IMR-90 (cell line): ENCODE results near the gene ODAD2. TPM values are rescaled to one million over a fixed set of nuclear protein-coding genes. Genes with fewer than 3 reads are reported as not detected.

ENCODE experiments used
- ATAC-seq: fragments of 200-7000 bp; cut with Tn5 transposase; 2 replicates; pipeline ENCODE4 v1.9.1; 2020; ENCODE audit warnings: low read depth, mild to moderate bottlenecking, moderate library complexity
- BruUV-seq: library from RNA; stranded (reverse); fragments of 400-500 nt; replicated peaks from 2 replicates; lab custom pipeline; 2021; lab: Mats Ljungman, UMichigan
- CTCF ChIA-PET: fragments of 300-600 bp; formaldehyde crosslinking; extraction: SDS; loops from one replicate; lab custom pipeline; 2021; ENCODE audit warnings: antibody characterized with exemption; lab: Yijun Ruan, JAX
- POLR2A ChIA-PET: fragments of 300-600 bp; sonication (Branson Sonifier 250); formaldehyde crosslinking; loops from one replicate; lab custom pipeline; 2022; ENCODE audit warnings: antibody characterized with exemption; ENCODE audit not compliant: unreplicated experiment; lab: Charles Lee
- DNase-seq: peaks from one replicate; pipeline ENCODE4 v3.0.0; 2013
- H2AFZ ChIP-seq: replicated peaks from 2 replicates; pipeline ENCODE3; 2013; ENCODE audit warnings: low read length, mild to moderate bottlenecking; ENCODE audit not compliant: poor library complexity
- H2AK5ac ChIP-seq: 2 replicates; pipeline ENCODE4 v1.6.1; 2013; ENCODE audit warnings: low read depth, low read length, inconsistent platforms
- H2AK9ac ChIP-seq: replicated peaks from 2 replicates; pipeline ENCODE3; 2013; ENCODE audit warnings: mild to moderate bottlenecking, low read depth, low read length, moderate library complexity; ENCODE audit not compliant: poor library complexity
- H2BK120ac ChIP-seq: 2 replicates; pipeline ENCODE4 v1.6.1; 2013; ENCODE audit warnings: low read depth, low read length, inconsistent platforms
- H2BK15ac ChIP-seq: 3 replicates; pipeline ENCODE4 v1.6.1; 2013; ENCODE audit warnings: low read depth, low read length, inconsistent platforms
- H2BK20ac ChIP-seq: 2 replicates; pipeline ENCODE4 v1.6.1; 2013; ENCODE audit warnings: low read depth, mild to moderate bottlenecking, inconsistent platforms, low read length, moderate library complexity
- H2BK5ac ChIP-seq: 2 replicates; pipeline ENCODE4 v1.6.1; 2013; ENCODE audit warnings: mild to moderate bottlenecking, low read depth, low read length, inconsistent platforms; ENCODE audit not compliant: poor library complexity, severe bottlenecking
- H3K14ac ChIP-seq: replicated peaks from 2 replicates; pipeline ENCODE4 v1.6.1; 2013; ENCODE audit warnings: low read depth, low read length, inconsistent platforms
- H3K18ac ChIP-seq: 2 replicates; pipeline ENCODE4 v1.6.1; 2013; ENCODE audit warnings: low read depth, low read length, control low read depth
- H3K23ac ChIP-seq: 2 replicates; pipeline ENCODE4 v1.6.1; 2013; ENCODE audit warnings: low read depth, low read length, inconsistent platforms
- H3K27ac ChIP-seq: 2 replicates; pipeline ENCODE4 v1.5.1; 2013; ENCODE audit warnings: mild to moderate bottlenecking, control low read depth, low read length; ENCODE audit not compliant: insufficient read depth
- H3K27me3 ChIP-seq: 2 replicates; pipeline ENCODE4 v1.6.1; 2013; ENCODE audit warnings: low read length; ENCODE audit not compliant: control insufficient read depth, insufficient read depth
- H3K36me3 ChIP-seq: 2 replicates; pipeline ENCODE4 v1.6.1; 2013; ENCODE audit warnings: low read length, mixed read lengths; ENCODE audit not compliant: control insufficient read depth, insufficient read depth
- H3K4ac ChIP-seq: 2 replicates; pipeline ENCODE4 v1.6.1; 2013; ENCODE audit warnings: low read depth, low read length, inconsistent platforms
- H3K4me1 ChIP-seq: 2 replicates; pipeline ENCODE4 v1.6.1; 2013; ENCODE audit warnings: low read length, mixed read lengths; ENCODE audit not compliant: control insufficient read depth, insufficient read depth
- H3K4me2 ChIP-seq: 2 replicates; pipeline ENCODE4 v1.6.1; 2013; ENCODE audit warnings: low read depth, mild to moderate bottlenecking, control low read depth, low read length, moderate library complexity
- H3K4me3 ChIP-seq: 2 replicates; pipeline ENCODE4 v1.5.1; 2013; ENCODE audit warnings: low read depth, mild to moderate bottlenecking, control low read depth, low read length, moderate library complexity; ENCODE audit not compliant: insufficient read depth
- H3K56ac ChIP-seq: 2 replicates; pipeline ENCODE4 v1.6.1; 2013; ENCODE audit warnings: low read length, inconsistent platforms; ENCODE audit not compliant: insufficient read depth; ENCODE audit errors: extremely low read depth
- H3K79me1 ChIP-seq, 2 experiments: 2 replicates each; pipeline ENCODE4 v1.6.1; 2013; ENCODE audit warnings: low read length in 2 of 2, inconsistent platforms in 1 of 2, low read depth in 1 of 2
- H3K9ac ChIP-seq: 2 replicates; pipeline ENCODE4 v1.6.1; 2013; ENCODE audit warnings: low read depth, low read length, control low read depth
- H3K9me1 ChIP-seq: 2 replicates; pipeline ENCODE4 v1.6.1; 2013; ENCODE audit warnings: low read length, inconsistent platforms; ENCODE audit not compliant: insufficient read depth
- H3K9me3 ChIP-seq: 2 replicates; pipeline ENCODE4 v1.6.1; 2013; ENCODE audit warnings: low read length; ENCODE audit not compliant: control insufficient read depth, insufficient read depth
- H4K20me1 ChIP-seq: 2 replicates; pipeline ENCODE4 v1.6.1; 2013; ENCODE audit warnings: low read length, inconsistent platforms; ENCODE audit not compliant: insufficient read depth
- H4K5ac ChIP-seq: 2 replicates; pipeline ENCODE4 v1.6.1; 2013; ENCODE audit warnings: mild to moderate bottlenecking, low read depth, low read length, control low read depth
- H4K8ac ChIP-seq, 2 experiments: 2 replicates each; pipeline ENCODE4 v1.6.1; 2013; ENCODE audit warnings: low read depth in 2 of 2, low read length in 2 of 2, control low read depth in 1 of 2, inconsistent platforms in 1 of 2
- H4K91ac ChIP-seq: 2 replicates; pipeline ENCODE4 v1.6.1; 2013; ENCODE audit warnings: low read depth, low read length, inconsistent platforms; ENCODE audit not compliant: insufficient read depth
- BHLHE40 ChIP-seq: fragments of 150-350 bp; IDR thresholded peaks from 2 replicates; pipeline ENCODE4 v1.6.1; 2016; ENCODE audit warnings: mild to moderate bottlenecking, low read depth, low read length
- CEBPB ChIP-seq: IDR thresholded peaks from 2 replicates; pipeline ENCODE4 v1.6.1; 2012; ENCODE audit warnings: low read depth, low read length, improper control_type of control experiment
- CHD1 ChIP-seq: IDR thresholded peaks from 2 replicates; pipeline ENCODE4 v1.6.1; 2012; ENCODE audit warnings: low read depth, low read length, improper control_type of control experiment
- CTCF ChIP-seq: conservative IDR thresholded peaks from 2 replicates; pipeline ENCODE4 v1.5.1; 2012; ENCODE audit warnings: mild to moderate bottlenecking, low read depth, low read length, improper control_type of control experiment
- ELK1 ChIP-seq: fragments of 150-350 bp; IDR thresholded peaks from 2 replicates; pipeline ENCODE4 v1.6.1; 2016; ENCODE audit warnings: low read depth, mild to moderate bottlenecking, low read length, moderate library complexity, borderline replicate concordance
- FOS ChIP-seq: fragments of 150-350 bp; IDR thresholded peaks from 2 replicates; pipeline ENCODE4 v1.6.1; 2016; ENCODE audit warnings: low read depth, low read length
- MAFK ChIP-seq: IDR thresholded peaks from 2 replicates; pipeline ENCODE4 v1.6.1; 2012; ENCODE audit warnings: low read depth, low read length, improper control_type of control experiment
- MAZ ChIP-seq: IDR thresholded peaks from 2 replicates; pipeline ENCODE4 v1.6.1; 2012; ENCODE audit warnings: low read depth, mild to moderate bottlenecking, low read length, improper control_type of control experiment, moderate library complexity, borderline replicate concordance
- MXI1 ChIP-seq: IDR thresholded peaks from 2 replicates; pipeline ENCODE4 v1.6.1; 2012; ENCODE audit warnings: low read depth, mild to moderate bottlenecking, low read length, moderate library complexity, borderline replicate concordance
- NFE2L2 ChIP-seq: fragments of 150-350 bp; IDR thresholded peaks from 2 replicates; pipeline ENCODE4 v1.6.1; 2016; ENCODE audit warnings: low read depth, mild to moderate bottlenecking, low read length
- POLR2A ChIP-seq: IDR thresholded peaks from 2 replicates; pipeline ENCODE4 v1.6.1; 2012; ENCODE audit warnings: mild to moderate bottlenecking, low read depth, low read length
- RAD21 ChIP-seq: IDR thresholded peaks from 2 replicates; pipeline ENCODE4 v1.6.1; 2012; ENCODE audit warnings: low read length, improper control_type of control experiment
- RCOR1 ChIP-seq: IDR thresholded peaks from 2 replicates; pipeline ENCODE4 v1.6.1; 2012; ENCODE audit warnings: mild to moderate bottlenecking, low read length, improper control_type of control experiment; ENCODE audit not compliant: insufficient replicate concordance
- RFX5 ChIP-seq: IDR thresholded peaks from 2 replicates; pipeline ENCODE4 v1.8.0; 2012; ENCODE audit warnings: low read depth, mild to moderate bottlenecking, low read length, moderate library complexity
- SMC3 ChIP-seq: fragments of 150-350 bp; IDR thresholded peaks from 2 replicates; pipeline ENCODE4 v1.6.1; 2016; ENCODE audit warnings: low read depth, mild to moderate bottlenecking, antibody characterized with exemption, low read length, moderate library complexity
- USF2 ChIP-seq: fragments of 150-350 bp; IDR thresholded peaks from 2 replicates; pipeline ENCODE4 v1.6.1; 2017; ENCODE audit warnings: mild to moderate bottlenecking, antibody characterized with exemption, low read length, low read depth
- WGBS, 2 experiments: methylation state at CpG; one replicate each; pipeline versions ENCODE4 v1.1.5 to v1.1.7; 2013; ENCODE audit warnings: missing lambda C conversion rate in 2 of 2; ENCODE audit not compliant: insufficient read length in 1 of 2; ENCODE audit errors: extremely low coverage in 2 of 2; 5-methylcytosine and 5-hydroxymethylcytosine counted together
- dilution Hi-C: fragments of 300-500 bp; cut with HindIII; formaldehyde crosslinking; loops from one replicate; pipeline ENCODE4 v1.14.3; 2018; ENCODE audit warnings: low sequenced_read_pairs; ENCODE audit not compliant: unreplicated experiment
- in situ Hi-C: fragments of 300-500 bp; cut with MboI; formaldehyde crosslinking; loops from 3 replicates; pipeline ENCODE4 v1.14.3; 2019; ENCODE audit warnings: low sequenced_read_pairs, inconsistent platforms, mixed read lengths
- intact Hi-C: fragments of 100-400 bp; cut with micrococcal nuclease; formaldehyde crosslinking; loops from 2 replicates; pipeline ENCODE4 v1.10.0; 2022
- polyA plus RNA-seq, 3 experiments: library from polyadenylated mRNA; depleted of rRNA; stranded (reverse); fragments of >200 nt; gene quantifications; 2 replicates each; pipeline ENCODE4 v1.2.3, GENCODE V29; 2012; ENCODE audit warnings: low replicate concordance in 1 of 3
- total RNA-seq: library from RNA; depleted of rRNA; stranded (reverse); fragments of >200 nt; gene quantifications from 2 replicates; pipeline ENCODE4 v1.2.3, GENCODE V29; 2012

ODAD2 gene
- total and polyA plus RNA-seq, 2 of the 4 experiments (the other 2 are of a cell fraction) = 0.53 to 0.72 TPM

GRCh38 chr10:27861781-27862180 is 137.1 kb downstream of the ODAD2 start:
- BruUV-seq = no TSS peak
- ChIA-PET POLR2A (no interaction called here), CTCF (no interaction called here)
- Histone ChIP-seq H3K4ac (no peak overlapping the region), H3K4me2 (no peak overlapping the region), H3K27ac (no peak overlapping the region), H3K9me1 (no peaks in the 10 kb centered on the region), H2BK120ac (no peak overlapping the region), H3K4me3 (no peak overlapping the region), H2BK15ac (no peak overlapping the region), H4K8ac (no peak overlapping the region), H3K36me3 (no peaks in the 10 kb centered on the region), H3K9me3 (no peaks in the 10 kb centered on the region), H4K20me1 (no peaks in the 10 kb centered on the region), H4K91ac (no peak overlapping the region), H3K79me1 (no peaks in the 10 kb centered on the region), H2AFZ (no peak overlapping the region), H4K5ac (no peak overlapping the region), H3K23ac (no peak overlapping the region), H3K14ac (no peak overlapping the region), H2AK9ac (no peak overlapping the region), H3K56ac (no peak overlapping the region), H2BK5ac (no peak overlapping the region), H2AK5ac (no peak overlapping the region), H3K4me1 (peaks cover 2% of the 10 kb centered on the region; the same call in 1 of the 2 replicates), H2BK20ac (no peak overlapping the region), H3K27me3 (peaks cover 4% of the 10 kb centered on the region; the same call in 1 of the 2 replicates), H3K9ac (no peak overlapping the region), H3K18ac (no peak overlapping the region)
- dilution Hi-C loops = no loop called here
- in situ Hi-C loops = no loop called here
- intact Hi-C loops = loop anchor here (10.0 kb wide), 1 partner anchor 523 kb away; no protein-coding TSS in a partner anchor
- DNase-seq = no peak
- no CpG with 5 or more reads among the region's 4 CpGs for WGBS, 2 experiments
- no peak for ATAC-seq
- no peak for TF ChIP-seq MXI1
- TF ChIP-seq ELK1 = no peak
- no peak for TF ChIP-seq CTCF
- no peak for TF ChIP-seq USF2
- TF ChIP-seq SMC3 = no peak
- no peak for TF ChIP-seq CEBPB
- no peak for TF ChIP-seq POLR2A
- TF ChIP-seq MAZ = no peak
- TF ChIP-seq BHLHE40 = no peak
- TF ChIP-seq FOS = no peak
- no peak for TF ChIP-seq RFX5
- no peak for TF ChIP-seq RCOR1
- no peak for TF ChIP-seq RAD21
- TF ChIP-seq NFE2L2 = no peak
- TF ChIP-seq CHD1 = no peak
- no peak for TF ChIP-seq MAFK
